K562 (cell line): ENCODE data around the gene KLHL18. TPM values are rescaled to one million over a fixed set of nuclear protein-coding genes. Genes with fewer than 3 reads are reported as not detected.

Experiments
- ATAC-seq: fragments of 200-7000 bp; cut with Tn5 transposase; 3 replicates; pipeline ENCODE4 v1.9.1; 2020; ENCODE audit warnings: moderate library complexity
- BruUV-seq: library from RNA; stranded (reverse); fragments of 400-500 nt; replicated peaks from 2 replicates; lab custom pipeline; 2021; lab: Mats Ljungman, UMichigan
- CTCF ChIA-PET: fragments of 300-600 bp; formaldehyde crosslinking; extraction: SDS; loops from one replicate; lab custom pipeline; 2021; ENCODE audit warnings: low intra/inter-chr PET ratio; lab: Yijun Ruan, JAX
- POLR2A ChIA-PET: fragments of 300-600, 350-650 bp; sonication (Branson Sonifier 250); formaldehyde crosslinking; extraction: SDS; loops from one replicate; lab custom pipeline; 2021; ENCODE audit warnings: antibody characterized with exemption, inconsistent platforms; lab: Yijun Ruan, JAX
- DNase-seq, 4 experiments: peaks; one replicate each; pipeline versions ENCODE4 v3.0.0 to v3.0.0-alpha.2; 2011 to 2018; ENCODE audit warnings: low spot score in 3 of 4, mixed read lengths in 3 of 4; ENCODE audit errors: extremely low read depth in 1 of 4
- FAIRE-seq: peaks from 2 replicates; lab custom pipeline; 2011; peaks lifted over from hg19 to GRCh38; lab: Jason Lieb, UNC
- H2AFZ ChIP-seq: 2 replicates; pipeline ENCODE4 v1.6.0; 2011; ENCODE audit warnings: low read depth, low read length, control low read depth, inconsistent platforms
- H3K27ac ChIP-seq: fragments of 200-600 bp; 3 replicates; pipeline ENCODE4 v1.8.0; 2011; ENCODE audit warnings: low read depth, mild to moderate bottlenecking, control low read depth, inconsistent platforms, low read length, moderate library complexity, mixed read lengths; ENCODE audit errors: extremely low read depth
- H3K27me3 ChIP-seq, 2 experiments: fragments of 300-600 bp in 1 of 2; 2 replicates in 1 of 2; 3 replicates in 1 of 2; pipeline versions ENCODE4 v1.6.0 to v1.8.0; 2011; ENCODE audit warnings: inconsistent platforms in 2 of 2, low read length in 2 of 2, mild to moderate bottlenecking in 1 of 2, mixed read lengths in 1 of 2, moderate library complexity in 1 of 2; ENCODE audit not compliant: control insufficient read depth in 2 of 2, insufficient read depth in 2 of 2
- H3K36me3 ChIP-seq: fragments of 300-600 bp; 3 replicates; pipeline ENCODE4 v1.8.0; 2011; ENCODE audit warnings: mild to moderate bottlenecking, low read length, inconsistent platforms; ENCODE audit not compliant: control insufficient read depth, insufficient read depth
- H3K4me1 ChIP-seq, 2 experiments: fragments of 200-600 bp in 1 of 2; replicated peaks in 1 of 2; 2 replicates in 1 of 2; 3 replicates in 1 of 2; pipeline versions ENCODE4 v1.5.1 to v1.8.0; 2011; ENCODE audit warnings: inconsistent platforms in 2 of 2, low read length in 2 of 2, mild to moderate bottlenecking in 1 of 2, mixed read lengths in 1 of 2, moderate library complexity in 1 of 2; ENCODE audit not compliant: control insufficient read depth in 2 of 2, insufficient read depth in 2 of 2
- H3K4me2 ChIP-seq: 2 replicates; pipeline ENCODE4 v1.6.1; 2011; ENCODE audit warnings: low read length, control low read depth, inconsistent platforms, mixed read lengths; ENCODE audit not compliant: insufficient read depth
- H3K4me3 ChIP-seq: fragments of 200-600 bp; sonication (generic), shearing (Covaris generic); 2 replicates; pipeline ENCODE4 v1.5.1; 2016; ENCODE audit warnings: control low read depth, inconsistent platforms
- H3K79me2 ChIP-seq: fragments of 200-600 bp; 3 replicates; pipeline ENCODE4 v1.8.0; 2011; ENCODE audit warnings: low read length, inconsistent platforms; ENCODE audit not compliant: control insufficient read depth, insufficient read depth
- H3K9ac ChIP-seq, 2 experiments: 2 replicates each; pipeline versions ENCODE4 v1.6.0 to v1.6.1; 2011; ENCODE audit warnings: low read depth in 2 of 2, low read length in 2 of 2, control low read depth in 1 of 2, inconsistent platforms in 1 of 2, mild to moderate bottlenecking in 1 of 2, mixed read lengths in 1 of 2; ENCODE audit not compliant: insufficient read depth in 1 of 2
- H3K9me1 ChIP-seq: one replicate; pipeline ENCODE4 v1.6.0; 2011; ENCODE audit warnings: inconsistent platforms, mild to moderate bottlenecking, low read length, moderate library complexity; ENCODE audit not compliant: control insufficient read depth, insufficient read depth
- H3K9me3 ChIP-seq: replicated peaks from 2 replicates; pipeline ENCODE4 v1.5.1; 2011; ENCODE audit warnings: low read depth, low read length, inconsistent platforms; ENCODE audit not compliant: control insufficient read depth, insufficient read depth
- H4K20me1 ChIP-seq: replicated peaks from 2 replicates; pipeline ENCODE4 v1.6.1; 2011; ENCODE audit warnings: low read length, inconsistent platforms, mixed read lengths; ENCODE audit not compliant: control insufficient read depth, insufficient read depth
- SRF ChIP-seq, 2 experiments: fragments of 250-450, 450-650 bp in 1 of 2; sonication (Bioruptor Pico) in 1 of 2; sonication (generic) in 1 of 2; formaldehyde crosslinking; IDR thresholded peaks; 2 replicates each; pipeline versions ENCODE4 v1.5.0 to v1.5.1; 2020 to 2022; ENCODE audit warnings: mild to moderate bottlenecking in 1 of 2, missing genetic modification reagents in 1 of 2
- TRIM24 ChIP-seq, 2 experiments: fragments of 450-650 bp; IDR thresholded peaks; 2 replicates each; pipeline ENCODE4 v1.6.1; 2016
- WGBS: fragments of 100-300 bp; shearing (Covaris generic); methylation state at CpG from one replicate; pipeline ENCODE4 v1.1.6; 2016; ENCODE audit warnings: low coverage, mixed read lengths; ENCODE audit not compliant: insufficient coverage; ENCODE audit errors: missing lambda C conversion rate; 5-methylcytosine and 5-hydroxymethylcytosine counted together
- in situ Hi-C: fragments of 300-500 bp; cut with MboI; formaldehyde crosslinking; loops from 4 replicates; pipeline ENCODE4 v1.15.0; 2018; ENCODE audit warnings: inconsistent platforms, mixed read lengths
- intact Hi-C: fragments of 100-400 bp; cut with micrococcal nuclease; formaldehyde crosslinking; loops from 2 replicates; pipeline ENCODE4 v1.14.2; 2022
- polyA plus RNA-seq, 8 experiments: library from polyadenylated mRNA; depleted of rRNA in 4 of 8; stranded (reverse) in 5 of 8; unstranded in 3 of 8; fragments of >200 nt; fragmentation: Nextera tagmentation in 2 of 8; fragmentation: Illumina TruSeq in 1 of 8; extraction: Ambion mirVana in 2 of 8; extraction: Trizol in 1 of 8; gene quantifications; 2 replicates each; pipeline versions ENCODE4 v1.2.1 to v1.2.3, GENCODE V29; 2011 to 2014; ENCODE audit warnings: inconsistent platforms in 1 of 8, missing spikeins in 1 of 8
- total RNA-seq, 7 experiments: library from RNA; depleted of rRNA in 6 of 7; stranded (reverse); fragments of >200 nt in 6 of 7; fragmentation: Illumina TruSeq in 2 of 7; extraction: Trizol in 2 of 7; gene quantifications; 2 replicates each; pipeline versions ENCODE4 v1.2.1 to v1.2.3, GENCODE V29; 2011 to 2021; ENCODE audit warnings: low replicate concordance in 1 of 7
- TF ChIP-seq, protein P1 (sequence below): fragments of 250-450 bp; sonication (Bioruptor Pico); IDR thresholded peaks from 2 replicates; pipeline ENCODE4 v1.8.0; 2022; ENCODE audit warnings: moderate library complexity, mild to moderate bottlenecking, inconsistent platforms
- TF ChIP-seq, protein P2 (sequence below): sonication (generic); formaldehyde crosslinking; IDR thresholded peaks from 2 replicates; pipeline ENCODE4 v1.4.0; 2020; ENCODE audit warnings: mild to moderate bottlenecking, missing genetic modification reagents

The KLHL18 gene
- total and polyA plus RNA-seq, 9 of the 15 experiments (the other 6 are each of a cell fraction or from before 2014, with no cell fraction given) = 26.7 to 97.5 (median 48.7) TPM

DNA sequence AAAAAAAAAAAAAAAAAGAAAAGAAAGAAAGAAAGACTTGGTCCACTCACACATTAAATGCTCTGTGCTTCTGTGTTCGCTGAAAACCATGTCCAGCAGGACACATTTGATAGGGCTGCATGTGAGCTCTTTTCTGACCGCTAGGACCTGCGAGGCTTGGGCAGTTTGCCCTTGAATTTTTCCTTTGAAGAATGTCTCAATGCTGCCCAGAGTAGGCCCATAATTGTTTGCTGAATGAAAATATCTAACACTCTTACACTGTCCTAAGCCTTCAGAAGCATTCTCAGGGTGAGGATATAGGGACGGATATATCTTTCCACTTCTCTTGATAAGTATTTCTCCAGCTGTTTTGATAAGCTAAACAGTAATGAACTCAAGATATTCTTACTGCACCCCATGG, 6.2 kb upstream of the KLHL18 start:
- intact Hi-C loops = no loop called here
- CTCF ChIA-PET = no interaction called here
- BruUV-seq = no TSS peak

More for the DNA sequence above, 6.2 kb upstream of the KLHL18 start:
- Histone ChIP-seq H3K9me3 (no peaks in the 10 kb centered on the region), H4K20me1 (no peaks in the 10 kb centered on the region), H3K27me3 (no peaks in the 10 kb centered on the region), H3K79me2 (peaks cover 6% of the 10 kb centered on the region; the same call in 1 of the 3 replicates), H3K4me2 (no peak overlapping the region), H2AFZ (no peak overlapping the region), H3K9me1 (no peaks in the 10 kb centered on the region)
- no peak for FAIRE-seq
- POLR2A ChIA-PET = interaction anchor here (0.6 to 1.2 kb wide), 4 partner anchors 10 to 125 kb away, joined by 3 to 7 read pairs (median 4); no protein-coding TSS in a partner anchor
- in situ Hi-C loops = no loop called here
- ATAC-seq = no peak
- WGBS = 53% methylated on average over 4 of the region's 4 CpGs
- TF ChIP-seq TRIM24 (IDR thresholded peaks at IDR 0.05) (no peak), SRF (CRISPR knock-in tag; IDR thresholded peaks at IDR 0.05) (no peak)
- TF ChIP-seq, protein P1, sequence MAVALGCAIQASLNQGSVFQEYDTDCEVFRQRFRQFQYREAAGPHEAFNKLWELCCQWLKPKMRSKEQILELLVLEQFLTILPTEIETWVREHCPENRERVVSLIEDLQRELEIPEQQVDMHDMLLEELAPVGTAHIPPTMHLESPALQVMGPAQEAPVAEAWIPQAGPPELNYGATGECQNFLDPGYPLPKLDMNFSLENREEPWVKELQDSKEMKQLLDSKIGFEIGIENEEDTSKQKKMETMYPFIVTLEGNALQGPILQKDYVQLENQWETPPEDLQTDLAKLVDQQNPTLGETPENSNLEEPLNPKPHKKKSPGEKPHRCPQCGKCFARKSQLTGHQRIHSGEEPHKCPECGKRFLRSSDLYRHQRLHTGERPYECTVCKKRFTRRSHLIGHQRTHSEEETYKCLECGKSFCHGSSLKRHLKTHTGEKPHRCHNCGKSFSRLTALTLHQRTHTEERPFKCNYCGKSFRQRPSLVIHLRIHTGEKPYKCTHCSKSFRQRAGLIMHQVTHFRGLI = no peak
- TF ChIP-seq, protein P2, sequence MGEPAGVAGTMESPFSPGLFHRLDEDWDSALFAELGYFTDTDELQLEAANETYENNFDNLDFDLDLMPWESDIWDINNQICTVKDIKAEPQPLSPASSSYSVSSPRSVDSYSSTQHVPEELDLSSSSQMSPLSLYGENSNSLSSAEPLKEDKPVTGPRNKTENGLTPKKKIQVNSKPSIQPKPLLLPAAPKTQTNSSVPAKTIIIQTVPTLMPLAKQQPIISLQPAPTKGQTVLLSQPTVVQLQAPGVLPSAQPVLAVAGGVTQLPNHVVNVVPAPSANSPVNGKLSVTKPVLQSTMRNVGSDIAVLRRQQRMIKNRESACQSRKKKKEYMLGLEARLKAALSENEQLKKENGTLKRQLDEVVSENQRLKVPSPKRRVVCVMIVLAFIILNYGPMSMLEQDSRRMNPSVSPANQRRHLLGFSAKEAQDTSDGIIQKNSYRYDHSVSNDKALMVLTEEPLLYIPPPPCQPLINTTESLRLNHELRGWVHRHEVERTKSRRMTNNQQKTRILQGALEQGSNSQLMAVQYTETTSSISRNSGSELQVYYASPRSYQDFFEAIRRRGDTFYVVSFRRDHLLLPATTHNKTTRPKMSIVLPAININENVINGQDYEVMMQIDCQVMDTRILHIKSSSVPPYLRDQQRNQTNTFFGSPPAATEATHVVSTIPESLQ (CRISPR knock-in tag) = no peak
- TF ChIP-seq, all 486 proteins: peak for 0
- DNase-seq = no peak
- peaks cover 7% of the 10 kb centered on the region; the same call in 1 of the 3 replicates for H3K36me3 ChIP-seq
- H3K4me1 ChIP-seq = peaks cover 0 to 5% of the 10 kb centered on the region in 2 experiments; a peak in 4 of 5 replicates
- no peak overlapping the region for H3K4me3 ChIP-seq
- H3K9ac ChIP-seq = no peak overlapping the region
- no peak overlapping the region for H3K27ac ChIP-seq
